Stimulated activated naive B cell treated with anti-CD40 and anti-IgM and Interleukin-4, amounts not matched to agents 10 μg/mL and 1 μg/mL and 100 μg/mL, for 72 hours (primary cell): ENCODE results near the gene PPP1R3F.
"Not testable (repeated sequence)": the region's sequence is repeated elsewhere in the genome, so short reads cannot be mapped to it uniquely, and the experiment has no call there.

Experiments used
- ATAC-seq, 2 donors: fragments of 150-1000 bp; cut with Tn5 transposase; replicated peaks; 2 replicates each; pipeline ENCODE4 v1.10.0; 2021; ENCODE audit warnings: moderate library complexity in 1 of 2
- DNase-seq: peaks from one replicate; pipeline ENCODE4 v3.0.0; 2021
- H3K27ac Mint-ChIP-seq: one replicate; pipeline ENCODE4 v1.8.0; 2022; ENCODE audit warnings: mild to moderate bottlenecking, mixed read lengths
- H3K27me3 Mint-ChIP-seq, 2 donors: one replicate each; pipeline ENCODE4 v1.8.0; 2022; ENCODE audit warnings: mixed read lengths in 2 of 2
- H3K36me3 Mint-ChIP-seq, 2 donors: one replicate each; pipeline ENCODE4 v1.8.0; 2022; ENCODE audit warnings: mixed read lengths in 2 of 2, mild to moderate bottlenecking in 1 of 2
- H3K4me1 Mint-ChIP-seq, 2 donors: one replicate each; pipeline ENCODE4 v1.8.0; 2022; ENCODE audit warnings: mixed read lengths in 2 of 2, mild to moderate bottlenecking in 1 of 2
- H3K4me3 Mint-ChIP-seq, 2 donors: one replicate each; pipeline ENCODE4 v1.8.0; 2022; ENCODE audit warnings: mild to moderate bottlenecking in 2 of 2, mixed read lengths in 2 of 2, moderate library complexity in 1 of 2
- H3K9me3 Mint-ChIP-seq, 2 donors: one replicate each; pipeline ENCODE4 v1.8.0; 2022; ENCODE audit warnings: mixed read lengths in 2 of 2, mild to moderate bottlenecking in 1 of 2

PPP1R3F gene

GRCh38 chrX:49299293-49299692 lies 29.7 kb downstream of the PPP1R3F start:
- not testable (repeated sequence) for H3K4me1 Mint-ChIP-seq, DNase-seq, H3K27ac Mint-ChIP-seq, H3K4me3 Mint-ChIP-seq, ATAC-seq, H3K9me3 Mint-ChIP-seq, H3K36me3 Mint-ChIP-seq
- H3K27me3 Mint-ChIP-seq: peaks cover 0 to 23% of the 10 kb centered on the region in 2 donors

GRCh38 chrX:49300703-49301102 lies 31.1 kb downstream of the PPP1R3F start:
- Mint-ChIP-seq H3K27ac (no peak overlapping the region), H3K36me3 (peaks cover 0 to 4% of the 10 kb centered on the region in 2 donors), H3K4me1 (no peaks in the 10 kb centered on the region), H3K4me3 (no peak overlapping the region), H3K9me3 (no peaks in the 10 kb centered on the region), H3K27me3 (peaks cover 0 to 23% of the 10 kb centered on the region in 2 donors)
- no peak for ATAC-seq
- DNase-seq: no peak

GRCh38 chrX:49303346-49303745 lies 33.8 kb downstream of the PPP1R3F start, which contains the start of gene GAGE10:
GAGE10 (plus strand) TSS chrX:49303646; CDS start chrX:49304860, 1,214 bp downstream.
- Mint-ChIP-seq H3K27ac (no peak within 1 kb of the TSS), H3K4me3 (no peak within 1 kb of the TSS), H3K36me3 (peaks cover 0 to 4% of the 10 kb centered on the region in 2 donors), H3K9me3 (no peaks in the 10 kb centered on the region), H3K4me1 (peaks cover 0 to 2% of the 10 kb centered on the region in 2 donors), H3K27me3 (peaks cover 0 to 19% of the 10 kb centered on the region in 2 donors)
- DNase-seq (no peak), ATAC-seq (no peak)

GRCh38 chrX:49307775-49308174 lies 38.2 kb downstream of the PPP1R3F start:
- ATAC-seq, H3K9me3 Mint-ChIP-seq, DNase-seq, H3K27ac Mint-ChIP-seq, H3K36me3 Mint-ChIP-seq, H3K4me3 Mint-ChIP-seq: not testable (repeated sequence)
- H3K4me1 Mint-ChIP-seq: peaks cover 18 to 21% of the 10 kb centered on the region in 2 donors
- peaks cover 0 to 11% of the 10 kb centered on the region in 2 donors for H3K27me3 Mint-ChIP-seq

GRCh38 chrX:49308604-49309269 lies 39.1 kb downstream of the PPP1R3F start:
- peaks cover 18 to 21% of the 10 kb centered on the region in 2 donors for H3K4me1 Mint-ChIP-seq
- peaks cover 0 to 4% of the 10 kb centered on the region in 2 donors for H3K27me3 Mint-ChIP-seq
- H3K4me3 Mint-ChIP-seq: peak overlapping the region; percentile 72 to 82
- peaks cover 0 to 3% of the 10 kb centered on the region in 2 donors for H3K9me3 Mint-ChIP-seq
- DNase-seq (no peak), ATAC-seq (peak; percentile 46 to 68)
- H3K36me3 Mint-ChIP-seq: peaks cover 0 to 3% of the 10 kb centered on the region in 2 donors
- H3K27ac Mint-ChIP-seq: peak overlapping the region; percentile 84

- Mint-ChIP-seq H3K36me3 (peaks cover 0 to 3% of the 10 kb centered on the region in 2 donors), H3K27ac (peak overlapping the region; percentile 84), H3K27me3 (no peaks in the 10 kb centered on the region), H3K4me3 (peak overlapping the region; percentile 72 to 82), H3K9me3 (peaks cover 0 to 3% of the 10 kb centered on the region in 2 donors), H3K4me1 (peaks cover 18 to 21% of the 10 kb centered on the region in 2 donors)
- ATAC-seq (peak; percentile 46 to 54), DNase-seq (no peak)
These were observed 39.9 kb downstream of the PPP1R3F start for GRCh38 chrX:49309401-49309981.

- Mint-ChIP-seq H3K27me3 (no peaks in the 10 kb centered on the region), H3K9me3 (peaks cover 0 to 3% of the 10 kb centered on the region in 2 donors), H3K4me1 (peaks cover 18 to 21% of the 10 kb centered on the region in 2 donors), H3K4me3 (no peak overlapping the region), H3K36me3 (peaks cover 0 to 3% of the 10 kb centered on the region in 2 donors), H3K27ac (no peak overlapping the region)
- no peak for DNase-seq
- ATAC-seq: no peak
These were observed 40.8 kb downstream of the PPP1R3F start for GRCh38 chrX:49310371-49310770.

GRCh38 chrX:49312176-49312575 lies 42.6 kb downstream of the PPP1R3F start:
- Mint-ChIP-seq H3K4me3 (no peak overlapping the region), H3K4me1 (peaks cover 18 to 21% of the 10 kb centered on the region in 2 donors), H3K9me3 (peaks cover 0 to 3% of the 10 kb centered on the region in 2 donors), H3K27ac (no peak overlapping the region), H3K36me3 (peaks cover 0 to 3% of the 10 kb centered on the region in 2 donors), H3K27me3 (no peaks in the 10 kb centered on the region)
- ATAC-seq (no peak), DNase-seq (no peak)

- no peak for DNase-seq
- Mint-ChIP-seq H3K27ac (no peak overlapping the region), H3K4me1 (no peaks in the 10 kb centered on the region), H3K36me3 (no peaks in the 10 kb centered on the region), H3K4me3 (no peak overlapping the region), H3K9me3 (no peaks in the 10 kb centered on the region), H3K27me3 (no peaks in the 10 kb centered on the region)
- ATAC-seq: no peak
These were observed 46.5 kb downstream of the PPP1R3F start for GRCh38 chrX:49316085-49316484.

GRCh38 chrX:49321737-49322136 lies 52.1 kb downstream of the PPP1R3F start, which contains the start of gene GAGE12J:
GAGE12J (plus strand) TSS chrX:49322037; CDS start chrX:49323194, 1,157 bp downstream.
- ATAC-seq, DNase-seq, H3K4me1 Mint-ChIP-seq, H3K27ac Mint-ChIP-seq, H3K4me3 Mint-ChIP-seq, H3K36me3 Mint-ChIP-seq, H3K9me3 Mint-ChIP-seq, H3K27me3 Mint-ChIP-seq: not testable (repeated sequence)

GRCh38 chrX:49322266-49322665 lies 52.7 kb downstream of the PPP1R3F start:
- H3K27me3 Mint-ChIP-seq, H3K36me3 Mint-ChIP-seq, H3K9me3 Mint-ChIP-seq, H3K27ac Mint-ChIP-seq, DNase-seq, H3K4me1 Mint-ChIP-seq, ATAC-seq, H3K4me3 Mint-ChIP-seq: not testable (repeated sequence)

- not testable (repeated sequence) for DNase-seq, H3K4me1 Mint-ChIP-seq, H3K27me3 Mint-ChIP-seq, H3K9me3 Mint-ChIP-seq, ATAC-seq, H3K4me3 Mint-ChIP-seq, H3K27ac Mint-ChIP-seq, H3K36me3 Mint-ChIP-seq
These were observed 54.1 kb downstream of the PPP1R3F start for GRCh38 chrX:49323735-49324134.

GRCh38 chrX:49330421-49330820 lies 60.8 kb downstream of the PPP1R3F start:
- H3K27ac Mint-ChIP-seq, ATAC-seq, H3K4me1 Mint-ChIP-seq, H3K4me3 Mint-ChIP-seq, H3K27me3 Mint-ChIP-seq, DNase-seq, H3K36me3 Mint-ChIP-seq, H3K9me3 Mint-ChIP-seq: not testable (repeated sequence)

- not testable (repeated sequence) for H3K9me3 Mint-ChIP-seq, H3K4me1 Mint-ChIP-seq, H3K4me3 Mint-ChIP-seq, DNase-seq, H3K27ac Mint-ChIP-seq, ATAC-seq, H3K36me3 Mint-ChIP-seq, H3K27me3 Mint-ChIP-seq
These were observed 61.7 kb downstream of the PPP1R3F start, which contains the start of gene GAGE13 for GRCh38 chrX:49331282-49331681. GAGE13 (plus strand) TSS chrX:49331582; CDS start chrX:49332738, 1,156 bp downstream.

GRCh38 chrX:49331841-49332240 lies 62.2 kb downstream of the PPP1R3F start:
- H3K27me3 Mint-ChIP-seq, H3K4me3 Mint-ChIP-seq, H3K4me1 Mint-ChIP-seq: not testable (repeated sequence)

More at GRCh38 chrX:49331841-49332240, 62.2 kb downstream of the PPP1R3F start:
- not testable (repeated sequence) for ATAC-seq, DNase-seq, H3K9me3 Mint-ChIP-seq, H3K27ac Mint-ChIP-seq, H3K36me3 Mint-ChIP-seq
